GM06990 (cell line): ENCODE results near the gene PCDH12.

Experiments used
- DNase-seq: peaks from one replicate; pipeline ENCODE4 v3.0.0-alpha.2; 2011; ENCODE audit not compliant: insufficient read length; ENCODE audit errors: extremely low read depth
- H3K27me3 ChIP-seq: replicated peaks from 2 replicates; pipeline ENCODE4 v1.6.0; 2011; ENCODE audit warnings: low read length; ENCODE audit not compliant: control insufficient read depth, insufficient read depth
- H3K36me3 ChIP-seq: 2 replicates; pipeline ENCODE4 v1.5.1; 2011; ENCODE audit warnings: low read length; ENCODE audit not compliant: control insufficient read depth, insufficient read depth
- H3K4me3 ChIP-seq: replicated peaks from 2 replicates; pipeline ENCODE4 v1.5.1; 2011; ENCODE audit warnings: low read depth, mild to moderate bottlenecking, control low read depth, low read length
- TF ChIP-seq, protein P1 (sequence below): IDR thresholded peaks from 2 replicates; pipeline ENCODE4 v1.5.1; 2011; ENCODE audit warnings: low read length, control low read depth, mild to moderate bottlenecking, inconsistent platforms; ENCODE audit not compliant: insufficient read depth, poor library complexity, severe bottlenecking

PCDH12 gene

DNA sequence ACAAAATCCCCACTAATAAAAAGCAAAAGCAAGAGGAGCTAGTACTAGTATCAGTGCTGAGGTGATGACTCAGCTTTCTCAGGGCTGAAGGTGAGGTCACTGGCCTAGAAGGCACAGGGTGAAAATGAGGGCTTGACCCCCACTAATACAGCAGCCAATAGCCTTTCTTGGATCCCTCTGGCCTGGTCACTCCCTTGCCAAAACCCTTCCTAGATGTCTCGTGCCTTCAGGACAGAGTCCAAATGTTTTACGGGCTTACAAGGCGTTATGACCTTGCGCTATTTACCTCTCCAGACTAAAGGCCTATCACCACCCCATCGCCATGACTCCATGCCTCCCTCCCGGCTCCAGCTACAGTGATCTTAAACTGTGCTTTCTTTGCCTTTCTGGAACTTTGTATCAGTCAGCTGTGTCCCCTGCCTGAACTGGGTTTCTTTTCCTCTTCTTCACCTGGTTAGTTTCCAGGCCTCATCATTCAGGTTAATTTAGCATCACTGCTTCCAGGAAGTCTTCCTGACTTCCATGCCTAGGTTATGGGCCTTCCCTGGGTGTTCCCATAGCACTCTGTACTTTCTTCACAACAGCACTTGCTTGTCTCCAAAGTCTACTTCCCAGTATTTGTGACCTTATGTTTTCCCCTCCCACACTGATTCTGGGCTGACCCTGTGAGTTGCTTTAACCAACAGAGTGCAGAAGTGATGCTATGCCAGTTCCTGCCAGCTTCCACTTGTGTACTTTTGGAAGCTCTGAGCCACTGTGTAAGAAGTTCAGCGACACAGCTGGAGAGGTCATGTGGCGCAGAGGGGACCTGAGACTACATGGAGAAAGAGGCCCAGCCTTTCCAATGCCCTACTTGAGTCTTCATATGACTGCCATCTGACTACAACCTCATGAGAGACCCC is 38.5 kb downstream of the PCDH12 start:
- TF ChIP-seq, protein P1, sequence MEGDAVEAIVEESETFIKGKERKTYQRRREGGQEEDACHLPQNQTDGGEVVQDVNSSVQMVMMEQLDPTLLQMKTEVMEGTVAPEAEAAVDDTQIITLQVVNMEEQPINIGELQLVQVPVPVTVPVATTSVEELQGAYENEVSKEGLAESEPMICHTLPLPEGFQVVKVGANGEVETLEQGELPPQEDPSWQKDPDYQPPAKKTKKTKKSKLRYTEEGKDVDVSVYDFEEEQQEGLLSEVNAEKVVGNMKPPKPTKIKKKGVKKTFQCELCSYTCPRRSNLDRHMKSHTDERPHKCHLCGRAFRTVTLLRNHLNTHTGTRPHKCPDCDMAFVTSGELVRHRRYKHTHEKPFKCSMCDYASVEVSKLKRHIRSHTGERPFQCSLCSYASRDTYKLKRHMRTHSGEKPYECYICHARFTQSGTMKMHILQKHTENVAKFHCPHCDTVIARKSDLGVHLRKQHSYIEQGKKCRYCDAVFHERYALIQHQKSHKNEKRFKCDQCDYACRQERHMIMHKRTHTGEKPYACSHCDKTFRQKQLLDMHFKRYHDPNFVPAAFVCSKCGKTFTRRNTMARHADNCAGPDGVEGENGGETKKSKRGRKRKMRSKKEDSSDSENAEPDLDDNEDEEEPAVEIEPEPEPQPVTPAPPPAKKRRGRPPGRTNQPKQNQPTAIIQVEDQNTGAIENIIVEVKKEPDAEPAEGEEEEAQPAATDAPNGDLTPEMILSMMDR: no peak
- Histone ChIP-seq H3K27me3 (no peaks in the 10 kb centered on the region), H3K36me3 (no peaks in the 10 kb centered on the region), H3K4me3 (no peak overlapping the region)
- no peak for DNase-seq

DNA sequence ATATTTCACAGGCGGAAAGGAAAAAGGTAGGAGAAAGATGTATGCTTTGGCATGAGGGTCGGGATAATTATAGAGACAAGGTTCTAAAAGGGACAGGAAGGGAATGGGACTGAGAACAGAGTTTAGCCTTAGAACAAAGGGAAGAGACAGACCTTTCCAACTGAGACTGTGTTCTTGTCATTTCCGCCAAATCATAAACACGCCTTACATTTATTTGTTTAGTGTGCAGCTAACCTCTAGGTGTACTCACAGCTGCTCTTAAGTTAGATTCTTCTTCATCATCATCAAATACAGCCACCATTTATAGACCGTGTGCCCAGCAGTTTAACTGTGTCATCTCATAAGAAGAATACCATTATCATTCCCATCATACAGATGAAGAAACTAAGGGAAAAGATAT is 40.2 kb downstream of the PCDH12 start:
- H3K27me3 ChIP-seq: no peaks in the 10 kb centered on the region
- TF ChIP-seq, protein P1: no peak
- no peak overlapping the region for H3K4me3 ChIP-seq
- H3K36me3 ChIP-seq: no peaks in the 10 kb centered on the region
- no peak for DNase-seq

DNA sequence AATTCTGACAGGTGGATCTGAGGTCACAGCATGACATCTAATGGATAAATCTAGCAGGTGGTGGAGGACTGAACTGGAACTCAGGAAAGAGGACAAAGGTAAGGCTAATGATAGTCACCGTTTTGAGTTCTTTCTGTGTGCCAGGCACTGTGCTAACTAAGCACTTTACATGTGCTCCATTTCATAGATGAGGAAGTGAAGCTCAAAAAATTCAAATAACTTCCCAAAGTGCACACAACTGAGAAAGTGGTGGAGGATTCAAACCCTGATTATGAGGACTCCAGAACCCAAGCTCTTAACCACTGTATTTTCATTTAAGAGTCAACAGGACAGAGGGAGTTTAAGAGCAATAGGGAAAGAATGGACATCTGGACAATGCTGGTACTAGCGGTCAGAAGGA is 41.5 kb downstream of the PCDH12 start:
- no peak for DNase-seq
- TF ChIP-seq, protein P1: no peak
- Histone ChIP-seq H3K4me3 (no peak overlapping the region), H3K36me3 (no peaks in the 10 kb centered on the region), H3K27me3 (no peaks in the 10 kb centered on the region)

DNA sequence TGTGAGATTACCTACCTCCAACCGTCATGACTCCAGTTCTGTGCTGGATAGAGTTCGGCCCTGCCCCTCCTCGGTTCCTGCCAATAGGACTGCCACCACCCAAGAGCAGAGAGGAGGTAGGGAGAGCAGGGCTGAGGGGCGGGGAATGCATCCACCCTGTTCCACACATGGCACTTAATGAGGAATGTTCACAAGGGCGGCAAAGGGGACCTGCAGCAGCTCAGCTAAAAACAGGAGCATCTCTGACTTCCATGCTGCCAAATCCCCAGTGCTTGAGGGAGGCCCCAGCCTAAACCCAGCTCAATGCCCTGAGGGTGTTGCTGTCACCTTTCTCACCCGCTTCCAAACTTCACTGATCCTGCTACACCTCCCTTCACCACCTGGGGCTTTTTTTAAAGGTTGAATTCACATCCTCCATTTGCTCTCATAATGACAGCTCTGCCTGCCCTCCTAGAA is 42.1 kb downstream of the PCDH12 start:
- no peak for DNase-seq
- Histone ChIP-seq H3K4me3 (no peak overlapping the region), H3K36me3 (no peaks in the 10 kb centered on the region), H3K27me3 (no peaks in the 10 kb centered on the region)
- TF ChIP-seq, protein P1: no peak

DNA sequence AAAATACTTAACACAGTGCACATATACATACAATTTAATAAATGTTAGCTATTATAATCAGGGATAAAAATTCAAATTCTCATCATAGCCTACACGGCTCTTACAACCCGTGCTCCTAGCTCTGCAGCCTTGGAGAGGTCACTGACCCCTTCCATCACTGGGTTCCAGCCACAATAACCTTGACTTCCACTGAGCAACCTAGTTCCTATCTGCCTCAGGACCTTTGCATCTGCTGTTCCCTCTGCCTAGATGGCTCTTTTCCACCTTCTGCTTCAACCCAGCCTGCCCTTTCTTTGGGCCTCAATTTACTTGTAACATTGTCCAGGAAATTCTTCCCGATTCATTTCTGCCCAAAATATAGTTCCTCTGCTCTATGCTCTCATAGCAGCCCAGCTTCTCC is 43.2 kb downstream of the PCDH12 start:
- no peak overlapping the region for H3K4me3 ChIP-seq
- no peaks in the 10 kb centered on the region for H3K27me3 ChIP-seq
- TF ChIP-seq, protein P1: no peak
- no peaks in the 10 kb centered on the region for H3K36me3 ChIP-seq
- DNase-seq: no peak

DNA sequence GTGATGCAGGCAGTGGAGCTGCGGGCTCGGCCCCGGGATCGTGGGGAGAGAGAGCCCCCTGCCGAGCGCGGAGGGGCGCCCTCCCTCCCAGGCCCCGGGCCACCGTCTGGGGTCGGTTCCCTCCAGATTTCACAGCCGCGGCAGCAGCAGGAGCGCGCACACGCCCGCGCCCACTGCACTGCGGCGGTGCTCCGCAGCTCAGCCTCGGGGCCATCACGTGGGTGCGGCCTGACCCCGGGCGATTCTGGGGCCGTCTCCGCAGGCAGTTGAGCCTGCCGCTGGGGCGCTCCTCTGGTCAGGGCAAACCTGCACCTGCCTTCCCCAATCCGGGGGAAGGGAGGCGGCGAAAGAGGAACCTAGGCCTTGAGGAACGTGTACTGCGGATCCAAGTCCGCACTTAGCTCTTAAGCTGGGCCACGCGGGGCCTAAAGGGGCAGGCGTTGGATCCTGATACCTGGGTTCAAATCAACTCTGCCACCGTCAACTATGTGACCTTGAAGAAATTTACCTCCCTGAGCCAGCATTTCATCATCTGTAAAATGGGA is 43.7 kb downstream of the PCDH12 start:
- no peaks in the 10 kb centered on the region for H3K36me3 ChIP-seq
- H3K27me3 ChIP-seq: no peaks in the 10 kb centered on the region
- TF ChIP-seq, protein P1: peak; percentile 41
- peak; percentile 56 for DNase-seq
- peak overlapping the region; percentile 19 for H3K4me3 ChIP-seq
